ENCODE data around the gene MSH3.

- no peak for TF ChIP-seq EZH2phosphoT487 (IDR thresholded peaks at IDR 0.05; ENCODE audit: borderline replicate concordance)
- no peak for TF ChIP-seq CTCF (conservative IDR thresholded peaks at IDR 0.05; ENCODE audit: low read length)
Measured at GRCh38 chr5:80853413-80853812, 199.0 kb downstream of the MSH3 start.

Data from Loucy (cell line).